C4-2B (cell line): ENCODE results near the gene CCDC188.

Source experiments
- ZFX ChIP-seq: fragments of 450-650 bp; IDR thresholded peaks from 2 replicates; pipeline ENCODE4 v1.6.1; 2017
- TF ChIP-seq, protein P1 (sequence below): fragments of 450-650 bp; conservative IDR thresholded peaks from 2 replicates; pipeline ENCODE4 v1.5.1; 2017; ENCODE audit warnings: mild to moderate bottlenecking

DNA sequence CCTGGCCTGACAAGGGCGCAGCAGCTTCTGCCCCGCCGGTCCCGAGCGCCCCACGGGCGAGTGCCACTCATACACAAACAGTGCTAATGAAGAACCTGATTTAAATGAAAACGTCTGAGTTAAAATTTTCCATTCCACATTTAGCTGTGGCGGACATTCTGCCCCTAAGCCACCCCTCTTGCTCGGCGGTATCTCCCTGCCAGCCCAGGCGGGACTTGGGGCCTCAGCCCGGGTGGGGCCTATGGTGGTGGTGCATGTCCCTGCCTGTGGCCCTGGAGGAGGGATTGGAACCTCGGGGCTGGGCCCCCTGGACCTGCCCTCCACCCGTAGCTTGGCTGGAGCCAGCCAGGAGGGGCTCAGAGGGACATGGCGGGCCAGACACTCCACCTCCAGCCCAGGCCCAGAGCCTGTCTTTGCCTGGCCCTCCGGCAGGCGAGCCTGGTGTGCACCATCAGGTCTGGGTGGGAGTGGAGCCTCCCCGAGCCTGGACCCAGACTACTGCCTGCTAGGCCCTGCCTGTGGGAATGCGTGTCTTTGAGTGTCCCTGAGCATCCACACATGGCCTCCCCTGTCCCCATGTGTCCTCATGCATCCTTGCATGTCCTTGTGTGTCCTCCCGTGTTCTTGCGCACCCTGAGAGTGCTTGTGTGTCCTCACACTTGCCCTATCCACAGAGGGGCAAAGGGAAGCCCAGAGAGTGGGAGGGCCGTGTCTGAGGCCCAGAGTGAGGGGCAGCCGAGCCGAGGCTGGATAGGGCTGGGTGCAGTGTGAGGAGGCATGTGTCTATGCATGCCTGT lies 14.9 kb downstream of the CCDC188 start:
- TF ChIP-seq, protein P1, sequence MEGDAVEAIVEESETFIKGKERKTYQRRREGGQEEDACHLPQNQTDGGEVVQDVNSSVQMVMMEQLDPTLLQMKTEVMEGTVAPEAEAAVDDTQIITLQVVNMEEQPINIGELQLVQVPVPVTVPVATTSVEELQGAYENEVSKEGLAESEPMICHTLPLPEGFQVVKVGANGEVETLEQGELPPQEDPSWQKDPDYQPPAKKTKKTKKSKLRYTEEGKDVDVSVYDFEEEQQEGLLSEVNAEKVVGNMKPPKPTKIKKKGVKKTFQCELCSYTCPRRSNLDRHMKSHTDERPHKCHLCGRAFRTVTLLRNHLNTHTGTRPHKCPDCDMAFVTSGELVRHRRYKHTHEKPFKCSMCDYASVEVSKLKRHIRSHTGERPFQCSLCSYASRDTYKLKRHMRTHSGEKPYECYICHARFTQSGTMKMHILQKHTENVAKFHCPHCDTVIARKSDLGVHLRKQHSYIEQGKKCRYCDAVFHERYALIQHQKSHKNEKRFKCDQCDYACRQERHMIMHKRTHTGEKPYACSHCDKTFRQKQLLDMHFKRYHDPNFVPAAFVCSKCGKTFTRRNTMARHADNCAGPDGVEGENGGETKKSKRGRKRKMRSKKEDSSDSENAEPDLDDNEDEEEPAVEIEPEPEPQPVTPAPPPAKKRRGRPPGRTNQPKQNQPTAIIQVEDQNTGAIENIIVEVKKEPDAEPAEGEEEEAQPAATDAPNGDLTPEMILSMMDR: no peak
- no peak for TF ChIP-seq ZFX
